ENCODE data around the gene BET1.

BET1 gene

GRCh38 chr7:94011714-94012353 is 7.7 kb upstream of the BET1 start:
- no peak for DNase-seq

DNA sequence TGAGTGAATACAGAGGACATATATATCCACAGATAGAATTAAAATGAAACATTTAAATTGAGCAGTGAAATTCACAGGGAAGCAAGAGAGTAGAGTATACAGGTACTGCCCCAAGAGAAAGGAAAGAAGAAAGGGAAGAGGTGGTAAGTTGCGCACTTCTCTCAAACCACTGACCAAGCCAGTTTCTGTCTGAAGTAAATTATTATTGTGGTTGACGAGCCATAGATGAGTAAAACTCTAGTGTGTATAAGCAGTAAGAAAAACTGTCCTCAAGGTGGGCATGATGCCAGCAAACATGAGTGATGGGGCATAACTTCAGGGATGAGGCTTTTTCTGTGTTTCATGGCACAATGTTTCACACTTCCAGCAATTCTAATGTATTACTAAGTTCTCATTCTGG is 4.4 kb upstream of the BET1 start:
- DNase-seq = no peak

- no peak for DNase-seq
These were observed 1.6 kb upstream of the BET1 start for GRCh38 chr7:94005753-94006152.

- no peak for DNase-seq
These were observed 620 bp downstream of the BET1 start for GRCh38 chr7:94003446-94004023.

DNA sequence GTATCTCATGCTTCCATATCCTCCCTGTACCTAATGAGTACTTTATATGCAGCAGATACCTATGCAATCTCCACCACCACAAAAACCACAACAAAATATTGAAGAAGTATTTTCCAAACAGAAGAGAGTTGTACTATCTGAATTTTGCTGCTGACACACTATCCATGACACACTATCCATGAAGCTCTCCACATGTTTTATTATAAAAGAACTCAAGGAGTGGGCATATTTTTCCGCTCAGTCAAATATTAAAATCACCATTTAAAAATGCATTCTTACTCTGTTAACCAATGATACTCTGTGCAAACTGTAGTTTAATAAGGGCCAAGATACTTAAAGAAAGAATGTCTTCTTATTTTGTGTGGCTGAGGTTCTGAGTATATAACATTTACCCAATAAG is 2.8 kb downstream of the BET1 start:
- no peak for DNase-seq

- no peak for DNase-seq
These were observed 6.3 kb downstream of the BET1 start for GRCh38 chr7:93997868-93998267.

DNA sequence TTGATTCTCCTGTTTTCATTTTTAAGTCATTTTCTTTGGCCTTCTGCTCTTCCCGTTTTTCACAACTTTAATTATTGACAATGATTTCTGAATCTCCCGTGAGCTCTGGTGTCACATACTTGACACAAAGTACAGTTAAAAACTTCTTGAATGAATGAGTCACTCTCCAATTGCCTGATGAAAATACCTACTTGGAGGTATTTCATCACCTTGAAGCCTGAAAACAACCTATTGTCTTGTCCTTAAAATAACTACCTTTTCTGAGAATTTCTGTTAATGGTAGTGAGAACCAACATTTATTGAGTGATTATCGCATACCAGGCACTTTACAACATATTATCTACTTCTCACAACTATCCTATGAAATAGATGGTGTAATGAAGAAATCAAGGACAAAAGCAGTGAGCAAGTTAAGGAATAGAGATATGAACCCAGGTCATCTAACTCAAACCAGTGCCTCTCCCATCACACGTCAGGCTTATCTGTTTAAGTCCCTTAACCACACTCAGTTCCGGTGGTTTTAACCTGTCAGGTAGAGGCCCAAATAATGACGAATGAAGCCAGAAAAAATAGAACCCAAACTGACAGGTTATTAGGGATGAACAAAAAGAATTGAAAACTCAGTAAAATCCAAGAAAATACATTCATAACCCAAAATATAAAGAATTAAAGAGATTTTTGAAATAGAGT is 11.6 kb downstream of the BET1 start:
- no peak for DNase-seq

GRCh38 chr7:93987297-93987696 is 16.9 kb downstream of the BET1 start:
- DNase-seq = no peak

DNA sequence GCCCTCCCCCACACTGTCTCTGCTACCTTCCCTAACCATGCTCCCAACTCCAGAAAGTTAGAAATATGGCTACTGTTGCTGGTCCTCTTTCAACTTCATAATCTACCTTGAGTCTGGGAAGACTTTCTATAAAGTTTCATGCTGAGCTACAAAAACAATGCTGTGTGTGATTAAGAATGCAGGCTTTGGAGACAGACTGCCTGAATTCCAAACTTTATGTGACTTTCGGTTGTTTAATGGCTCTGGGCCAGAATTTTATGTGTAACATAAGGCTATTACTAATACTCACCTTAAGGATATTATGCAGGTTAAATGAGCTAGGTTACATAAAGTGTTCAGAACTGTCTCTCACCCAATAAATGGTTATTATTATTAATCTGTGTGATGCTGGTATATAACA is 19.1 kb downstream of the BET1 start:
- no peak for DNase-seq

- DNase-seq = no peak
These were observed 20.1 kb downstream of the BET1 start for GRCh38 chr7:93984024-93984423.

- DNase-seq = no peak
These were observed 22.7 kb downstream of the BET1 start for GRCh38 chr7:93981480-93981874.

GRCh38 chr7:93980744-93981479 is 23.2 kb downstream of the BET1 start:
- no peak for DNase-seq

DNA sequence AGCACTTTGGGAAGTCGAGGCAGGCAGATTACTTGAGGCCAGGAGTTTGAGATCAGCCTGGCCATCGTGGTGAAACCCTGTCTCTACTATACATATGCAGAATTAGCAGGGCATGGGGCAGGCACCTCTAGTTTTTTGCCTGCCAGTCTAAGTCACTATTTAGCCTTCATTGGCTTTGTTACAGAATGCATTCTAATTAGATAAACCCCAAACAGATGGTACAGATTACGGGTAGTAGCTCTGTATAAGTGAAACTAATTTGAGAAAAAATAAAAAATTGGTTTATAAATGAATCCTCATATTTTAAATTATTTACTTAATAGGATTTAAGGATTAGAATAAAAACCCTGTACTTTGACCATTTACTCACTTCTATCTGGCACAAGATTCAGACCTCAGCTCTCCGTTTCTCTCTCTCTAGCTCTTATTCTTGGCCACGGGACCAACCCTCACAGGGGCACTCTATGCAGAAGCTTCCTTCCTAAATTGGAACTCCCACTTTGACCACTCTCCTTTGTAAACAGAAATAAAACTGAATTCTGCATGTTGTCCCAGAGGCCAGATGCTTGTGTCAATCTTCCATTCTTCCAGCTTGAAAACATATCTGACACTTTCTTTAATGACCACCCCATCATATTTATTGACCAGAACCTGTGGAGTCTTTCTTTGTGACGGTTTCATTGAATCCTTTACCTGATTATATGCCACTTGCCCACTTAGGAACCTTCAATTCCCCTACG is 26.8 kb downstream of the BET1 start:
- no peak for DNase-seq

- no peak for DNase-seq
These were observed 31.0 kb downstream of the BET1 start for GRCh38 chr7:93973134-93973533.

- DNase-seq = no peak
These were observed 32.0 kb downstream of the BET1 start for GRCh38 chr7:93972029-93972725.

DNA sequence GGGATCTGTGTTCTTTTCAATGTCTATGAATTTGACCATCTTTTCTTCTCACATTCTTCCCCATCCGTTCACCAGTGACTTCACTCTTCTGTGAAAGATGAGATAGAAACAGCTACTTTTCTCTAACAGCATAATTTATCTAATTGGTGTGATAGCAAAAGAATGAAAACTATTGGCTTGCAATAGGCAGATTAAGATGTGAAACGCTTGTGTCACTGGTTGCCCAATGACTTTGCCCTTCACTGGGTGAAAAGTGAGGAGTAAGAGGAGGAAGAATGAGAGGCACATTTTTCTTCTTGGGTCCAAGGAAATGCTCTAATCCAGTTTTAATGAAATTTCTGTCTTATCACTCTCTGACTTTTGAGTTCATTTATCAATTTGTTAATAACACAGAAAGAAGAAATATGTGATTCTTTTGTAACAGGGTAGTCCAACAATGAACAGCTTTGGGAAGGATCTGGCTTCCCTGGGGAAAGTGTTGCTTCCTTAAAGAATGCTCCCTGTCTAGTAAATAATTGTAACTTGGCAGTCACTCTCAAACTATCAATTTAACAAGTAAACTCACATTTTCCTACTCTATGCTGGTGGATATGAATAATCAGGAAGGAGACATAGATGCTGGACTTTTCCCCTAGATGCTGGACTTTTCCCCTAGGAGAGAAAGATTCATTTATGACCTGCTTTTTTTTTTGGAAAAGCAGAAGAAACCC is 35.1 kb downstream of the BET1 start:
- DNase-seq = no peak

GRCh38 chr7:93964813-93965212 is 39.3 kb downstream of the BET1 start:
- no peak for DNase-seq

GRCh38 chr7:93964262-93964661 is 39.9 kb downstream of the BET1 start:
- DNase-seq = no peak

- DNase-seq = no peak
These were observed 43.2 kb downstream of the BET1 start for GRCh38 chr7:93960986-93961385.

DNA sequence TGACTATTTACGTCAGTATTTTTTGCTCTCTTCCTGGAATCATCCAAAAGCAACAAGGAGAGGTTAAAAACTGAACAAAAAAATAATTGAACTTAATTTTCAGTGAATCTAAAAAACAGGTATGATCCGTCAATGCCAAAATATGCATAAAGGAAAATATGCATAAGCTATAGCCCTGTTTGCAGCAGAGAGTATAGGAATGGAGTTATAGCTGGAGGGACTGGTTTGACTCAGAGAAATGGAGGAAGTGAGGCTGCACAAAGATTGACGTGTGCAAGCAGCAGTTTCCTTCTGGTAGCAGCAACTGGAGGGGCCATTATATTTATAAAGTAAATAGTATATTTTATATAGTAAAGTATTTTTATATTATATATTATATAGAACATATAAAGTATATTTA is 45.5 kb downstream of the BET1 start:
- no peak for DNase-seq

DNA sequence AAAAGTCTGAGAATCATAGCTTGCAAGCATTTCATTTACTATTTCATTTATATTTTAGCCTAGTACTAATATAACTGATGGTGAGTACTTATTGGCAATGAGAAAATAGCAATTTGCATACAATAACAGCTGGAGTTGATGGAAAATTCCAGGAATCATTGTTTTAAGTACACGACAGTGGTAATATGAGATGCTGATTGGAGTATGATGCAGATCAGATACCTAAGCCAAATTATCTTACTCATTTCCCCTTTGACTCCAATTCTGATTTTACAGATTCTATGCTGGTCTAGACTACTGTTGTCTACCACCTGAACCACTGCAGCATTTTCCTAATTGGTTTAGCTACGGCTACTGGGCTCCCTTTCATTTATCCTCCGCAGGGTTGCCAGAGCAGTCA is 45.9 kb downstream of the BET1 start:
- DNase-seq = no peak

DNA sequence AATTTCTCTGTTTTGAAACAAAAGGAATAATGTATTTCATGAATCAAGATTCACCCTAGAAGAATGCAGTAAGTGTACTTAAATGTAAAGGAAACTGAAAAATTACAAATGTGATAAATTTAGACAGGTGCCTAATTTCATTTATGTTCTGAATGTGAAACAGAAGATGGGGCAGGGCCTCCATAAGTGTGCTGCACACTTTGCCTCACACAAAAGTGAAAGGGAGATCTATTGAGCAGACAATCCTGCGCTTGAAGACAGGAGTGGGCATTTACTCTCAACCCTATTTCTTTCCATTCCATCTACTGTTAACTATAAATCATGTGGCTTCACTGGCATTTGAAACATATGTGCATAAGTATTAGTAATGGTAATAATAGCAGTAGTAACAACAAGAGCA is 46.4 kb downstream of the BET1 start:
- DNase-seq = no peak

All from effector CD4-positive, alpha-beta T cell (primary cell).